Neural cell (in vitro differentiated cells): ENCODE data around the gene DNAJC5.

Experiments used
- CTCF ChIP-seq: fragments of 450-650 bp; IDR thresholded peaks from 2 replicates; pipeline ENCODE4 v1.5.1; 2014; ENCODE audit warnings: antibody characterized with exemption, mild to moderate bottlenecking, moderate library complexity; ENCODE audit not compliant: poor library complexity, severe bottlenecking
- POLR2AphosphoS5 ChIP-seq: IDR thresholded peaks from 2 replicates; pipeline ENCODE4 v1.6.1; 2012

- no peak for TF ChIP-seq CTCF
- no peak for TF ChIP-seq POLR2AphosphoS5
Measured at GRCh38 chr20:63974402-63975200, 79.7 kb downstream of the DNAJC5 start.
